ENCODE data around the gene SLC9C1.

Gene SLC9C1

GRCh38 chr3:112175037-112175436, 119.0 kb downstream of the SLC9C1 start:
- TF ChIP-seq TAF1 (IDR thresholded peaks at IDR 0.05; ENCODE audit: borderline replicate concordance, low read depth, low read length) (no peak), POLR2AphosphoS5 (IDR thresholded peaks at IDR 0.05; ENCODE audit: low read depth, low read length) (no peak), POLR2A (IDR thresholded peaks at IDR 0.05; ENCODE audit: low read depth, low read length) (no peak)
- FAIRE-seq = no peak
- DNase-seq (ENCODE audit: insufficient read length) = no peak

- DNase-seq (ENCODE audit: insufficient read length) (no peak), FAIRE-seq (no peak)
- TF ChIP-seq POLR2A (IDR thresholded peaks at IDR 0.05; ENCODE audit: low read depth, low read length) (no peak), TAF1 (IDR thresholded peaks at IDR 0.05; ENCODE audit: borderline replicate concordance, low read depth, low read length) (no peak), POLR2AphosphoS5 (IDR thresholded peaks at IDR 0.05; ENCODE audit: low read depth, low read length) (no peak)
Measured at GRCh38 chr3:112171144-112171543, 122.9 kb downstream of the SLC9C1 start.

- DNase-seq (ENCODE audit: insufficient read length) (no peak), FAIRE-seq (no peak)
- TF ChIP-seq TAF1 (IDR thresholded peaks at IDR 0.05; ENCODE audit: borderline replicate concordance, low read depth, low read length) (no peak), POLR2AphosphoS5 (IDR thresholded peaks at IDR 0.05; ENCODE audit: low read depth, low read length) (no peak), POLR2A (IDR thresholded peaks at IDR 0.05; ENCODE audit: low read depth, low read length) (no peak)
Measured at GRCh38 chr3:112170046-112170445, 124.0 kb downstream of the SLC9C1 start.

GRCh38 chr3:112167758-112168157, 126.3 kb downstream of the SLC9C1 start:
- peak; percentile 78 for FAIRE-seq
- TF ChIP-seq POLR2A (IDR thresholded peaks at IDR 0.05; ENCODE audit: low read depth, low read length) (no peak), POLR2AphosphoS5 (IDR thresholded peaks at IDR 0.05; ENCODE audit: low read depth, low read length) (no peak), TAF1 (IDR thresholded peaks at IDR 0.05; ENCODE audit: borderline replicate concordance, low read depth, low read length) (no peak)
- no peak for DNase-seq (ENCODE audit: insufficient read length)

- no peak for TF ChIP-seq POLR2AphosphoS5 (IDR thresholded peaks at IDR 0.05; ENCODE audit: low read depth, low read length)
- TF ChIP-seq POLR2A (IDR thresholded peaks at IDR 0.05; ENCODE audit: low read depth, low read length) = no peak
- DNase-seq (ENCODE audit: insufficient read length) = no peak
- FAIRE-seq = no peak
Measured at GRCh38 chr3:112149136-112149535, 144.9 kb downstream of the SLC9C1 start.

GRCh38 chr3:112143689-112144088, 150.3 kb downstream of the SLC9C1 start:
- TF ChIP-seq TAF1 (IDR thresholded peaks at IDR 0.05; ENCODE audit: borderline replicate concordance, low read depth, low read length) (no peak), POLR2AphosphoS5 (IDR thresholded peaks at IDR 0.05; ENCODE audit: low read depth, low read length) (no peak), POLR2A (IDR thresholded peaks at IDR 0.05; ENCODE audit: low read depth, low read length) (no peak)
- FAIRE-seq = no peak
- DNase-seq (ENCODE audit: insufficient read length) = no peak

GRCh38 chr3:112143251-112143650, 150.8 kb downstream of the SLC9C1 start:
- DNase-seq (ENCODE audit: insufficient read length) (no peak), FAIRE-seq (peak; percentile 81)
- TF ChIP-seq POLR2AphosphoS5 (IDR thresholded peaks at IDR 0.05; ENCODE audit: low read depth, low read length) (no peak), TAF1 (IDR thresholded peaks at IDR 0.05; ENCODE audit: borderline replicate concordance, low read depth, low read length) (no peak), POLR2A (IDR thresholded peaks at IDR 0.05; ENCODE audit: low read depth, low read length) (no peak)

GRCh38 chr3:112141293-112141692, 152.7 kb downstream of the SLC9C1 start:
- TF ChIP-seq POLR2A (IDR thresholded peaks at IDR 0.05; ENCODE audit: low read depth, low read length) = no peak
- TF ChIP-seq POLR2AphosphoS5 (IDR thresholded peaks at IDR 0.05; ENCODE audit: low read depth, low read length) = no peak
- TF ChIP-seq TAF1 (IDR thresholded peaks at IDR 0.05; ENCODE audit: borderline replicate concordance, low read depth, low read length) = no peak
- peak; percentile 27 for FAIRE-seq
- no peak for DNase-seq (ENCODE audit: insufficient read length)

GRCh38 chr3:112140584-112140983, 153.4 kb downstream of the SLC9C1 start:
- FAIRE-seq = peak; percentile 72
- TF ChIP-seq POLR2AphosphoS5 (IDR thresholded peaks at IDR 0.05; ENCODE audit: low read depth, low read length) (no peak), POLR2A (IDR thresholded peaks at IDR 0.05; ENCODE audit: low read depth, low read length) (no peak), TAF1 (IDR thresholded peaks at IDR 0.05; ENCODE audit: borderline replicate concordance, low read depth, low read length) (no peak)
- DNase-seq (ENCODE audit: insufficient read length) = no peak

- TF ChIP-seq POLR2A (IDR thresholded peaks at IDR 0.05; ENCODE audit: low read depth, low read length) = no peak
- no peak for TF ChIP-seq TAF1 (IDR thresholded peaks at IDR 0.05; ENCODE audit: borderline replicate concordance, low read depth, low read length)
- TF ChIP-seq POLR2AphosphoS5 (IDR thresholded peaks at IDR 0.05; ENCODE audit: low read depth, low read length) = no peak
- DNase-seq (ENCODE audit: insufficient read length) = no peak
- peak; percentile 33 for FAIRE-seq
Measured at GRCh38 chr3:112138219-112138969, 155.6 kb downstream of the SLC9C1 start.

- TF ChIP-seq POLR2AphosphoS5 (IDR thresholded peaks at IDR 0.05; ENCODE audit: low read depth, low read length) = no peak
- no peak for DNase-seq (ENCODE audit: insufficient read length)
- FAIRE-seq = peak; percentile 78
Measured at GRCh38 chr3:112137781-112138180, 156.2 kb downstream of the SLC9C1 start.

GRCh38 chr3:112136959-112137693, 156.9 kb downstream of the SLC9C1 start:
- TF ChIP-seq POLR2AphosphoS5 (IDR thresholded peaks at IDR 0.05; ENCODE audit: low read depth, low read length) (peak; percentile 55; the same call in 1 of the 2 replicates), POLR2A (IDR thresholded peaks at IDR 0.05; ENCODE audit: low read depth, low read length) (peak; percentile 46; the same call in 1 of the 2 replicates), TAF1 (IDR thresholded peaks at IDR 0.05; ENCODE audit: borderline replicate concordance, low read depth, low read length) (no peak)
- DNase-seq (ENCODE audit: insufficient read length) (no peak), FAIRE-seq (peak; percentile 83)

Measured in GM12892 (cell line).